IMR-90 (cell line): ENCODE measurements around the gene COL28A1. TPM values are rescaled to one million over a fixed set of nuclear protein-coding genes. Genes with fewer than 3 reads are reported as not detected.

Source experiments
- ATAC-seq: fragments of 200-7000 bp; cut with Tn5 transposase; 2 replicates; pipeline ENCODE4 v1.9.1; 2020; ENCODE audit warnings: low read depth, mild to moderate bottlenecking, moderate library complexity
- BruUV-seq: library from RNA; stranded (reverse); fragments of 400-500 nt; replicated peaks from 2 replicates; lab custom pipeline; 2021; lab: Mats Ljungman, UMichigan
- CTCF ChIA-PET: fragments of 300-600 bp; formaldehyde crosslinking; extraction: SDS; loops from one replicate; lab custom pipeline; 2021; ENCODE audit warnings: antibody characterized with exemption; lab: Yijun Ruan, JAX
- POLR2A ChIA-PET: fragments of 300-600 bp; sonication (Branson Sonifier 250); formaldehyde crosslinking; loops from one replicate; lab custom pipeline; 2022; ENCODE audit warnings: antibody characterized with exemption; ENCODE audit not compliant: unreplicated experiment; lab: Charles Lee
- DNase-seq: peaks from one replicate; pipeline ENCODE4 v3.0.0; 2013
- H2AFZ ChIP-seq: replicated peaks from 2 replicates; pipeline ENCODE3; 2013; ENCODE audit warnings: low read length, mild to moderate bottlenecking; ENCODE audit not compliant: poor library complexity
- H2AK5ac ChIP-seq: 2 replicates; pipeline ENCODE4 v1.6.1; 2013; ENCODE audit warnings: low read depth, low read length, inconsistent platforms
- H2AK9ac ChIP-seq: replicated peaks from 2 replicates; pipeline ENCODE3; 2013; ENCODE audit warnings: mild to moderate bottlenecking, low read depth, low read length, moderate library complexity; ENCODE audit not compliant: poor library complexity
- H2BK120ac ChIP-seq: 2 replicates; pipeline ENCODE4 v1.6.1; 2013; ENCODE audit warnings: low read depth, low read length, inconsistent platforms
- H2BK15ac ChIP-seq: 3 replicates; pipeline ENCODE4 v1.6.1; 2013; ENCODE audit warnings: low read depth, low read length, inconsistent platforms
- H2BK20ac ChIP-seq: 2 replicates; pipeline ENCODE4 v1.6.1; 2013; ENCODE audit warnings: low read depth, mild to moderate bottlenecking, inconsistent platforms, low read length, moderate library complexity
- H2BK5ac ChIP-seq: 2 replicates; pipeline ENCODE4 v1.6.1; 2013; ENCODE audit warnings: mild to moderate bottlenecking, low read depth, low read length, inconsistent platforms; ENCODE audit not compliant: poor library complexity, severe bottlenecking
- H3K14ac ChIP-seq: replicated peaks from 2 replicates; pipeline ENCODE4 v1.6.1; 2013; ENCODE audit warnings: low read depth, low read length, inconsistent platforms
- H3K18ac ChIP-seq: 2 replicates; pipeline ENCODE4 v1.6.1; 2013; ENCODE audit warnings: low read depth, low read length, control low read depth
- H3K23ac ChIP-seq: 2 replicates; pipeline ENCODE4 v1.6.1; 2013; ENCODE audit warnings: low read depth, low read length, inconsistent platforms
- H3K27ac ChIP-seq: 2 replicates; pipeline ENCODE4 v1.5.1; 2013; ENCODE audit warnings: mild to moderate bottlenecking, control low read depth, low read length; ENCODE audit not compliant: insufficient read depth
- H3K27me3 ChIP-seq: 2 replicates; pipeline ENCODE4 v1.6.1; 2013; ENCODE audit warnings: low read length; ENCODE audit not compliant: control insufficient read depth, insufficient read depth
- H3K36me3 ChIP-seq: 2 replicates; pipeline ENCODE4 v1.6.1; 2013; ENCODE audit warnings: low read length, mixed read lengths; ENCODE audit not compliant: control insufficient read depth, insufficient read depth
- H3K4ac ChIP-seq: 2 replicates; pipeline ENCODE4 v1.6.1; 2013; ENCODE audit warnings: low read depth, low read length, inconsistent platforms
- H3K4me1 ChIP-seq: 2 replicates; pipeline ENCODE4 v1.6.1; 2013; ENCODE audit warnings: low read length, mixed read lengths; ENCODE audit not compliant: control insufficient read depth, insufficient read depth
- H3K4me2 ChIP-seq: 2 replicates; pipeline ENCODE4 v1.6.1; 2013; ENCODE audit warnings: low read depth, mild to moderate bottlenecking, control low read depth, low read length, moderate library complexity
- H3K4me3 ChIP-seq: 2 replicates; pipeline ENCODE4 v1.5.1; 2013; ENCODE audit warnings: low read depth, mild to moderate bottlenecking, control low read depth, low read length, moderate library complexity; ENCODE audit not compliant: insufficient read depth
- H3K56ac ChIP-seq: 2 replicates; pipeline ENCODE4 v1.6.1; 2013; ENCODE audit warnings: low read length, inconsistent platforms; ENCODE audit not compliant: insufficient read depth; ENCODE audit errors: extremely low read depth
- H3K79me1 ChIP-seq, 2 experiments: 2 replicates each; pipeline ENCODE4 v1.6.1; 2013; ENCODE audit warnings: low read length in 2 of 2, inconsistent platforms in 1 of 2, low read depth in 1 of 2
- H3K9ac ChIP-seq: 2 replicates; pipeline ENCODE4 v1.6.1; 2013; ENCODE audit warnings: low read depth, low read length, control low read depth
- H3K9me1 ChIP-seq: 2 replicates; pipeline ENCODE4 v1.6.1; 2013; ENCODE audit warnings: low read length, inconsistent platforms; ENCODE audit not compliant: insufficient read depth
- H3K9me3 ChIP-seq: 2 replicates; pipeline ENCODE4 v1.6.1; 2013; ENCODE audit warnings: low read length; ENCODE audit not compliant: control insufficient read depth, insufficient read depth
- H4K20me1 ChIP-seq: 2 replicates; pipeline ENCODE4 v1.6.1; 2013; ENCODE audit warnings: low read length, inconsistent platforms; ENCODE audit not compliant: insufficient read depth
- H4K5ac ChIP-seq: 2 replicates; pipeline ENCODE4 v1.6.1; 2013; ENCODE audit warnings: mild to moderate bottlenecking, low read depth, low read length, control low read depth
- H4K8ac ChIP-seq, 2 experiments: 2 replicates each; pipeline ENCODE4 v1.6.1; 2013; ENCODE audit warnings: low read depth in 2 of 2, low read length in 2 of 2, control low read depth in 1 of 2, inconsistent platforms in 1 of 2
- H4K91ac ChIP-seq: 2 replicates; pipeline ENCODE4 v1.6.1; 2013; ENCODE audit warnings: low read depth, low read length, inconsistent platforms; ENCODE audit not compliant: insufficient read depth
- BHLHE40 ChIP-seq: fragments of 150-350 bp; IDR thresholded peaks from 2 replicates; pipeline ENCODE4 v1.6.1; 2016; ENCODE audit warnings: mild to moderate bottlenecking, low read depth, low read length
- CEBPB ChIP-seq: IDR thresholded peaks from 2 replicates; pipeline ENCODE4 v1.6.1; 2012; ENCODE audit warnings: low read depth, low read length, improper control_type of control experiment
- FOS ChIP-seq: fragments of 150-350 bp; IDR thresholded peaks from 2 replicates; pipeline ENCODE4 v1.6.1; 2016; ENCODE audit warnings: low read depth, low read length
- POLR2A ChIP-seq: IDR thresholded peaks from 2 replicates; pipeline ENCODE4 v1.6.1; 2012; ENCODE audit warnings: mild to moderate bottlenecking, low read depth, low read length
- RCOR1 ChIP-seq: IDR thresholded peaks from 2 replicates; pipeline ENCODE4 v1.6.1; 2012; ENCODE audit warnings: mild to moderate bottlenecking, low read length, improper control_type of control experiment; ENCODE audit not compliant: insufficient replicate concordance
- WGBS, 2 experiments: methylation state at CpG; one replicate each; pipeline versions ENCODE4 v1.1.5 to v1.1.7; 2013; ENCODE audit warnings: missing lambda C conversion rate in 2 of 2; ENCODE audit not compliant: insufficient read length in 1 of 2; ENCODE audit errors: extremely low coverage in 2 of 2; 5-methylcytosine and 5-hydroxymethylcytosine counted together
- dilution Hi-C: fragments of 300-500 bp; cut with HindIII; formaldehyde crosslinking; loops from one replicate; pipeline ENCODE4 v1.14.3; 2018; ENCODE audit warnings: low sequenced_read_pairs; ENCODE audit not compliant: unreplicated experiment
- in situ Hi-C: fragments of 300-500 bp; cut with MboI; formaldehyde crosslinking; loops from 3 replicates; pipeline ENCODE4 v1.14.3; 2019; ENCODE audit warnings: low sequenced_read_pairs, inconsistent platforms, mixed read lengths
- intact Hi-C: fragments of 100-400 bp; cut with micrococcal nuclease; formaldehyde crosslinking; loops from 2 replicates; pipeline ENCODE4 v1.10.0; 2022
- polyA plus RNA-seq, 3 experiments: library from polyadenylated mRNA; depleted of rRNA; stranded (reverse); fragments of >200 nt; gene quantifications; 2 replicates each; pipeline ENCODE4 v1.2.3, GENCODE V29; 2012; ENCODE audit warnings: low replicate concordance in 1 of 3
- total RNA-seq: library from RNA; depleted of rRNA; stranded (reverse); fragments of >200 nt; gene quantifications from 2 replicates; pipeline ENCODE4 v1.2.3, GENCODE V29; 2012

The COL28A1 gene
- total and polyA plus RNA-seq, 2 of the 4 experiments (the other 2 are of a cell fraction) = under 0.01 to 0.05 TPM

DNA sequence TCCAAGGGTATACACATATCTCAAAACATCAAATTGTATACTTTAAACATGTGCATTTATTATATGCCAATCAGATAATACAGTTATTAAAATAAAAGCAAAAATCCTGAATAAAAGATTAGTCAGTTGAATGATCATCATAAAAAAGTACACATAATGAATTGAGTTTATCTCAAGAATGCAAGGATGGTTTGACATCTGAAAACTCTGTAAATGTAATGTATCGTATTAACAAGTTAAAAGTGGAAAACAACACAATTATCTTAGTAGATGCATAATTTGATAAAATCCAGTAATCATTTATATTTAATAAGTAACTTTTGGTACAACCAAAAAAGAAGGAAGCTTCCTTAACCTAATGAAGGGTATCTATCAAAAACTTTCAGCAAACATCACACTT, 86.6 kb downstream of the COL28A1 start:
- no CpG with 5 or more reads among the region's 1 CpG for WGBS, 2 experiments
- H4K8ac ChIP-seq = no peak overlapping the region
- no peak overlapping the region for H2BK5ac ChIP-seq
- no TSS peak for BruUV-seq
- dilution Hi-C loops (no loop called here), intact Hi-C loops (no loop called here), in situ Hi-C loops (loop anchor here (25.0 kb wide), 2 partner anchors 313 to 513 kb away; partner anchors contain the start of gene GLCCI1)
- H2BK15ac ChIP-seq = no peak overlapping the region
- H3K56ac ChIP-seq = no peak overlapping the region
- H3K23ac ChIP-seq = no peak overlapping the region
- H3K9me3 ChIP-seq = peaks cover 4% of the 10 kb centered on the region; the same call in 1 of the 2 replicates
- no peak overlapping the region for H2AK5ac ChIP-seq
- no peak overlapping the region for H2AFZ ChIP-seq
- no peak overlapping the region for H3K4me3 ChIP-seq
- no peak overlapping the region for H3K27ac ChIP-seq
- H3K4me2 ChIP-seq = no peak overlapping the region
- no peak overlapping the region for H3K9ac ChIP-seq
- H3K27me3 ChIP-seq = no peaks in the 10 kb centered on the region
- ChIA-PET POLR2A (no interaction called here), CTCF (no interaction called here)
- no peak overlapping the region for H2BK20ac ChIP-seq
- no peak for DNase-seq
- H3K9me1 ChIP-seq = no peaks in the 10 kb centered on the region
- peaks cover 2% of the 10 kb centered on the region; the same call in 1 of the 2 replicates for H3K4me1 ChIP-seq
- no peak overlapping the region for H2BK120ac ChIP-seq
- ATAC-seq = no peak
- no peak overlapping the region for H4K91ac ChIP-seq
- H3K14ac ChIP-seq = no peak overlapping the region
- H3K18ac ChIP-seq = no peak overlapping the region
- no peak overlapping the region for H3K4ac ChIP-seq
- H2AK9ac ChIP-seq = no peak overlapping the region
- no peaks in the 10 kb centered on the region for H3K36me3 ChIP-seq
- H4K20me1 ChIP-seq = no peaks in the 10 kb centered on the region
- TF ChIP-seq POLR2A (no peak), BHLHE40 (no peak), FOS (no peak), CEBPB (no peak), RCOR1 (no peak)
- no peak overlapping the region for H4K5ac ChIP-seq
- no peaks in the 10 kb centered on the region; a peak in 1 of 4 replicates for H3K79me1 ChIP-seq
